Right forelimb (tissue), 1 donor: ENCODE data around the gene MILR1.
"Not testable (repeated sequence)": the region's sequence is repeated elsewhere in the genome, so short reads cannot be mapped to it uniquely, and the experiment has no call there.

Source experiments
- DNase-seq: peaks from one replicate; pipeline ENCODE4 v3.0.0-alpha.2; 2018

The MILR1 gene, protein sequence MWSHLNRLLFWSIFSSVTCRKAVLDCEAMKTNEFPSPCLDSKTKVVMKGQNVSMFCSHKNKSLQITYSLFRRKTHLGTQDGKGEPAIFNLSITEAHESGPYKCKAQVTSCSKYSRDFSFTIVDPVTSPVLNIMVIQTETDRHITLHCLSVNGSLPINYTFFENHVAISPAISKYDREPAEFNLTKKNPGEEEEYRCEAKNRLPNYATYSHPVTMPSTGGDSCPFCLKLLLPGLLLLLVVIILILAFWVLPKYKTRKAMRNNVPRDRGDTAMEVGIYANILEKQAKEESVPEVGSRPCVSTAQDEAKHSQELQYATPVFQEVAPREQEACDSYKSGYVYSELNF

DNA sequence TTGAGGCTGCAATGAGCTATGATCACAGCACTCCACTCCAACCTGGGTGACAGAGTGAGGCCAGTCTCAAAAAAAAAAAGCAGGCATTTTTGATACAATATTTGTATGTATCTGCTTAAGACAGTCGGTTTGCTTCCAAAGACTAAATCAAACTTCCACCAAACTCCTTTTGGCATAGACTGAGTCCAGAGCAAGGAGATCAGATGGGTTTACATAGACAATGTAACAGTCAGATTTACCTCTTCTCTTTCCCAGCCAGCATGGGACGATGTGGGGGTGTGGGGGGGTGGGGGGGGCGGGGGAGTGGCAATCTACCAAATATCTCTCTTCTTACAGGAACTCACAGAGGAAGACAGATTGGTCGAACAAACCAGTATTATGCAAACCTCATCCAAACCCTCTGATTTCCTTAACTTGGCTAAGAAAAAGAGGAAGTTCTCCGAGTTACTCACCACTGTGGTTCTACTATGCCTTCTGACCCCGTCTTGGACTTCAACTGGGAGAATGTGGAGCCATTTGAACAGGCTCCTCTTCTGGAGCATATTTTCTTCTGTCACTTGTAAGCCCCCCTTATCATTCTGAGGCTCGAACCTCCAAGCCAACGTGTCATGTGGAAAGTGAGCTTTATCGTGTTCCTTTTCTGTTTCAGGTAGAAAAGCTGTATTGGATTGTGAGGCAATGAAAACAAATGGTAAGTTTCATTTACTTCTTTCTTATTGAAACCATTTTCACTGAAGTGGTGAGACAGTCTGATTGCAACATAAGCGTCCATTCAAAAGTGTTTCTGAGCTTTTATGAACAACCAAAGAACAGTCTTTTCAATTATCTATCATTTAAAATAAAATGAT, at the start of gene MILR1:
MILR1 (plus strand) TSS at position 451 of the 848 bp plus-strand sequence; CDS start at position 505, 54 bp downstream.
- DNase-seq: no peak

DNA sequence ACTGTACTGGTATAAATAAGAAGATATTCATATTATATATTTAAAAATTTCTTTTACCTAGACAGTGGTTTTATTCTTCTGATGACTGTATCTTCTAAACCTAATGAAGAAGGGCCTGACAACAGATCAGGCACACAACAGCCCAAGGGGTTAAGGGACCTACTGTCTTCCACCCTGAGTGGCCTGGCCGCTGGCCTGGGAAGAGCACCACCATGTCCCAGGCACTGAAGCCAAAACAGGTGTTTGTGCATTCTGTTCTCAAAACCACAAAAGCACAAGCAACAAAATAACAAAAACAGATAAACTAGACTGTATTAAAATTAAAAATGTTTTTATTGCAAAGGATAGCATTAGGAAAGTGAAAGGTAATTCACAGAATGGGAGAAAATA, 49.2 kb upstream of the MILR1 start:
- no peak for DNase-seq

DNA sequence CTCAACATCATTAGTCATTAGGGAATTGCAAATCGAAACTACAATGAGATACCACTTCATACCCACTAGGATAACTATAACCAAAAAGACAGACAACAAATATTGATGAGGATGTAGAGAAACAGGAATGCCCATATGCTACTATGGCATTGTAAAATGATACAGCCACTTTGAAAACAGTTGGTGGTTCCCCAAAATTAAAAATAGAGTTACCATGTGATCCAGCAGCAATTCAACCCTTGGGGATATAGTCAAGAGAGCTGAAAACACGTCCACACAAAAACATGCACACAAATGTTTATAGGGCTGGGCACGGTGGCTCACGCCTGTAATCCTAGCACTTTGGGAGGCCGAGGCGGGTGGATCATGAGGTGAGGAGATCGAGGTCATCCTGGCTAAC, 48.3 kb upstream of the MILR1 start:
- DNase-seq: no peak

DNA sequence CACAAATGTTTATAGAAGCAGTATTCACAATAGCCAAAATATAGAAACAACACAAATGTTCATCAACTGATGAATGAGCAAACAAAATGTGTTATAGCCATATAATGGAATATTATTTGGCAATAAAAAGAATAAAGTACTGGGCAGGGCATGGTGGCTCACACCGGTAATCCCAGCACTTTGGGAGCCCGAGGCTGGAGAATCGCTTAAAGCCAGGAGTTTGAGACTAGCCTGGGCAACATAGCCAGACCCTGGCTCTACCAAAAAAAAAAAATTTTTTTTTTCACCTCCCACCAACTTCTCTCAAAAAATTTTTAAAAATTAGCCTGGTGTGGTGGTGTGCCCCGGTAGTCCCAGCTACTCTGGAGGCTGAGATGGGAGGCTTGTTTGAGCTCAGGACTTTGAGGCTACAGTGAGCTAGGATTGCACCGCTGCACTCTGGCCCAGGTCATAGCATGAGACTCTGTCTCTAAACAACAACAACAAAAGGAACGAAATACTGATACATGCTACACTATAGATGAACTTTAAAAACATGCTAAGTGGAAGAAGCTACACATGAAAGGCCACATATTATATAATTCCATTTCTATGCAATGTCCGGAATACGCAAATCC, 47.6 kb upstream of the MILR1 start:
- DNase-seq: no peak

DNA sequence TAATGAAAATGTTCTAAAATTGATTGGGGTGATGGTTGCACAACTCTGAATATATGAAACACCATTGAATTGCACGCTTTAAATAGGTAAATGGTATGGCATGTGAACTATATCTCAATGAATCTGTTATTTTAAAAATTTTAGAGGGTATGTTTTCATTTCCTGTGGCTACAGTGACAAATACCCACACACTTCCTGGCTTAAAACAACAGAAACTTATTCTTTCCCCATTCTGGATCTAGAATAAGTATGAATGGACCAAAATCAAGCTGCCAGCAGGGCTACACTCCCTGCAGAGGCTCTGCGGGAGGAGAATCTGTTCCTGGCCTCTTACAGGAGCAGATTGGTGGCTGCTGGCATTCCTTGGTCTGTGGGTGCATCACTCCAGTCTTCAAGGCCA, 47.0 kb upstream of the MILR1 start:
- DNase-seq: no peak

DNA sequence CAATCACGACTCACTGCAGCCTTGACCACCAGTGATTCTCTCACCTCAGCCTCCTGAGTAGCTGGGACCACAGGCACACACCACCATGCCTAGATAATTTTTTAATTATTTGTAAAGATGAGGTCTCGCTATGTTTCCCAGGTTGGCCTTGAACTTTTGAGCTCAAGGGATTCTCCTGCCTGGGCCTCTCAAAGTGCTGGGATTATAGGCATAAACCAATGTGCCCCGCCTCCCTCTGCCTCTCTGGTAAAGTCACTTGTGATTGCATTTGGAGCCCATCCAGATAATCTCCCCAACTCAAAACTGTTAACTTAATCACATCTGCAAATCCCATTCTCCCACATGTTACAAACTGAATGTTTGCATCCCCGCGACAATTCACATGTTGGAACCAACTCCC, 46.4 kb upstream of the MILR1 start:
- no peak for DNase-seq

DNA sequence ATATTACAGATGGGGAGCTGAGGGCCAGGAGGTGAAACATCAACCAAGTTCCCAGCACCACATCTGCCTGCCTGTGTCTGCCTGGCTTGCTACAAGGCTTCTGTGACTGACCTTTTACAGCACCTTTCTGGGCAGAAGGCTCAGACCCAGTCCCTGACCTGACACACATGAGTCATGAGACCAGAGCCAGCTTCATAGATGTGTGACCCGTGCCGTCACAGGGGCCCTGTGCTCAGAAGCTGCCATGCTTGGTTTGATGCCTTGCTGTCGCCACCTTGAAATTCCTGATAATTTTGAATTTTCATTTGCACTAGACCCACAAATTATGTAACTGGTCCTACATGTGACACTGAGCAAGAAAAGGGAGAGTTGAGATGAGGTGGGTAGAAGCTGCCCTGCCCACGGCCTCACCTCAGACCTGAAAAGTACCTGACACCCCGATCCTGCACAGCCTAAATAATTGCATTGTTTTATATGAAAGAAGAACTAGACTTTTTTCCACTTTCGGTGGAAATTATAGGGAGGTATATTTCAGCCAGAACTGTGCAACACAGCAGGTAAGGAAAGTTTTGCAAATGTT, 44.9 kb upstream of the MILR1 start:
- DNase-seq: no peak

DNA sequence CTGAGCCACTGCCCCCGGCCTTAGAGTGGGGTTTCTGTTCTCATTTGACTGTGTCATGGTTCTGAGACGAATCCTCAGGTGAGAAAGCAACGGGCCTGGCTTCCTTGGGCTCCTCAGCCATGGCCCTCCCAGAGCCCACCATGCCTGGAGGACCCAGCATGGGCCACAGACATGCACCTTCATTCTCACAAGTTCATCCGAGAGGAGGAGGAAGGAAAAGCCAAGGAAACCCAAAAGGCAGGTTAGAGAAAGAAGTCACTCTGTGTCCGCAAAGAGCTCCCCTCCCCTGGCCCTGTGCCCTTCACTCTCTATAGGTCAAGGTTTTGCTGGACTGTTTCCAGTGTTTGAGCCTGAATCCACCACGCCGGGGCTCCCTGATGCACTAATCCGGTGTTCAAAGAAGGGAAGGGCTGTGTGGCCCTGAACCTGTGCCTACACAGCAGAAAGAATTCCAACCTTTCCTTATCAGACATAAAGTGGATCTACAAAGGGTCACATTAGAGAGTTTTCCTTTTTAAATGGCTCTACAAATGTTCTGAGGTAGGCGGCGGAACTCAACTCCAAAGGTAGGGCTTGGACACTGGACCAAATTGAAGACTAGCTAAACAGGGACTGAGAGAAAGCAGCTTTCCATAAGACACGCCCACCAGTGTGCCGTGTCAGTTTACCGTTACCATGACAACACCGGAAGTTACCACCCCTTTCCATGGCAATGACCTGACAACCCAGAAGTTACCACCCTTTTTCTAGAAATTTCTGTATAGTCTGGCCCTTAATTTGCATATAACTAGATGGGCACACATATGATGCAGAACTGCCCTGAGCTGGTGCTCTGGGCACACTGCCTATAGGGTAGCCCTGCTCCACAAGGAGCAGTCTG, 42.4 kb upstream of the MILR1 start:
- DNase-seq: no peak

DNA sequence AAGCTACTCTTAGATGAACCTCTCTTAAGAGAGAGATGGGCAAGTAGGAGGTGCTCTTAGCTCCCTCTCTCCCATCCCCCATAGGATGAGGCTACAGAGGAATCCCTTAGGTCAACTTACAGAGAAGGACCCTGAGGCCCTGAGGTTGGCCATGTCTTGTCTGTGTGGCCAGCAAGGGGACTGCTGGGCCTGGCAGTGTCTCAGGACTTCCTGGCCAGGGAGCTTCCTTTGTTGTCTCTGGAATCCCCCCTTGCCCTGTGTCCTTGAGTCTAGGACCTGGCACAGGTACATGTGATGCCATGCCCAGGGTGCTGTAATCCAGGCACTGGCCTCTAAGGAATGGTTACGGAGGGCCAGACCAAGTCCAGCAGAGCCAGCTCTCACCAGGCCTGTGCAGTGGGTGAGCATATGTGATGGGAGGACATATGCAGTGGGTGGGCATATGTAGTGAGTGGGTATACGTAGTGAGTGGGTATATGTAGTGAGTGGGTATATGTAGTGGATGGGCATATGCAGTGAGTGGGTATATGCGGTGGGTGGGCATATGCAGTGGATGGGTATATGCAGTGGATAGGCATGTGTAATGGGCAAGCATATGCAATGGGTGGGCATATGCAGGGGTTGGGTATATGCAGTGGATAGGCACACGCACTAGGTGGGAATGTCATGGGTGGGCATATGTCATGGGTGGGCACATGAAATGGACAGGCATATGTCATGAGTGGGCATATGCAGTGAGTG, 38.0 kb upstream of the MILR1 start:
- no peak for DNase-seq

DNA sequence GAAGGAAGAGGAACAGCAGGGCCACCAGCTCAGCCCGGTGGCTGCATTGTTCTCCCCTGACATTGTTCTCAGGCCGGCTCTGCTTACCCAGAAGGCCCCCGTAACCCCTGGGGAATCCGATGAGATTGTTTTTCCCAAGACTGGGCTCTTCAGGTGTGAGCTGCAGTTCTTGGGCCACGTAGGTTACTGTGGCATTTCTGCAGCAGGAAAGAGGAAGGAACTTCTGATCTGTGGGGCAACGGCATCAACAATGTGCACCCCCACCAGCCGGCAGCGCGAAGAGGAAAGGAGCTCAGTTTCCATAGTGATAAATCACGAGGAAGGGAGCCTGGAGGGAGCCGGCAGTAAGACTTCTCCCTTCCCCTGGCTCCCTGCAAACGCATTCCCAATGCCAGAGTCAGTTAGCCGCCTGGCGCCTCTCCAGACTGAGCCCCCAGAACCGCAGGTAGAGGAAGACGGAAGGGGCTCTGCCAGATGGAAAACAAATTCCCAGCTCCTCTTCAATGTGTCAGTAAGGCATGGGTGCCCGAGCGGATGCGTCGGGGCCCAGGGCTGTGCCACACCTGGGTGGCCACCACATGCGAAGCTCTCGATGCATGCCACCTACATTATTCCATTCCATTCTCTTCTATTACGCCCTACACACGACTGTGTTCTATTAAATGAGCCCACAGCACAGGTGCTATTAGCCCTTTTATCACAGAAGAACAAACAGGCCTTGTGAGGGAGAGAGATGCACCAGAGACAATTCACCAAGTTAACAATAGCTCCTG, 36.7 kb upstream of the MILR1 start:
- DNase-seq: no peak

DNA sequence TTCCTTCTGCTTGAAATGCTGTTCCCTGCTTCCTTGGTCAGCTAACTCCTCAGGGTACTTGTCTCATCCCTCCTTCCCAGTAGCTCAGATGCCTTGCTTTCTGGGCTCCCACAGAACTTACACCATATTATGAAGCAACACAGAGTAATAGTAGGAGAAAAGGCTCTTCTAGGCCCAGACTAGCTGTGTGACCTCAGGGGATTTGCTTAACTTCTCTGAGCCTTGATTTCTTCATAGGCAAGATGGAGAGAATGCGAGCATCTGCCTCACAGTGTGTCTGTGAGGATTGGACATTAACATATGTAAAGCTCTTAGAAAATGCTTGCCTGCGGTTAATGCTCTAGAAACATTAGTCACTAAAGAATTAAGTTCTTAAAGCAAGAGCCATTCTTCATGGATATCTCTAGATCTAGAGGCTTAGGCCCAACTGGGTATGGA, 36.0 kb upstream of the MILR1 start:
- DNase-seq: no peak

DNA sequence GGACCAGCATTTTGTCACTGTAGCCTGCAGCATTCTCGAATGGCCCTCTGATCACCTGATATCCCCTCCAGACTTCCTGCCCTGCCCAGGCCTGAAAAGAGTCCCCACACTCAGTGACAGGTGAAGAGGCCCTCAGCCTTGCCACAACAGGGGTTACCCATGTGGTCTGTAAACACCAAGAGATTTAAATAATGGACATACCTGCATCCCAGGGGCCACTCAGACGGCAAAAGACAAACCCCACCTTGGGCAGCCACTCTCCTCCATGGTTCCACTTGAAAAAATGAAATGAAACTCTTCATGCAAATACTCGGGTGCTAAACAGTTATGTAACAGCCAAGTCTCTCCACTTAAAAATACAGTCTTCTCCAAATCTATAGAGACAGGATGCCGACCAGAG, 35.4 kb upstream of the MILR1 start:
- no peak for DNase-seq

DNA sequence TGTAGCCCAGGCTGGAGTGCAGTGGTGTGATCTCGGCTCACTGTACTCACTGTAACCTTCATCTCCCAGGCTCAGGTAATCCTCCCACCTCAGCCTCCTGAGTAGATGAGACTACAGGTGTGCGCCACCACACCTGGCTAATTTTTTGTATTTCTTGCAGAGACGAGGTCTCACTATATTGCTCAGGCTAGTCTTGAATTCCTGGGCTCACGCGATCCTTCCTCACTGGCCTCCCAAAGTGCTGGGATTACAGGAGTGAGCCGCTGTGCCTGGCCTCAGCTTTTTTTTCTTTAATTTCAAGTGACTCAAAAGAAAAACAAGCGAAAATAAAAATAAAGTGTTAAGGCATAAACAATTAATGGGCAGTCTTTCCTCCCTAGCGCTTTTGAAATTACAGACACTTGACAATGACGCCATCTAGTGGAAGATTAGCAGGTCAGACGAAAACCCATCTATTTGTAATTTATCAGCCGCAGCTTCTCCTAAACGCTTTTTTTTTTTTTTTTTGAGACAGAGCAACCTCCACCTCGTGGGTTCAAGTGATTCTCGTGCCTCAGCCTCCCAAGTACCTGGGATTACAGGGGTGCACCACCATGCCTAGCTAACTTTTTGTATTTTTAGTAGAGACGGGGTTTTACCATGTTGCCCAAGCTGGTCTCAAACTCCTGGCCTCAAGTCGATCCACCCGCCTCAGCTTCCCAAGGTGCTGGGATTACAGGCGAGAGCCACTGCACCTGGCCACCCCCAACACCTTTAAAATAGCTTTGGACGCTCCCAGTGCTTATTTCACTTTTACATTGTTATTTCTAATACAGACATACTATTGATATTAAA, 30.2 kb upstream of the MILR1 start:
- no peak for DNase-seq

DNA sequence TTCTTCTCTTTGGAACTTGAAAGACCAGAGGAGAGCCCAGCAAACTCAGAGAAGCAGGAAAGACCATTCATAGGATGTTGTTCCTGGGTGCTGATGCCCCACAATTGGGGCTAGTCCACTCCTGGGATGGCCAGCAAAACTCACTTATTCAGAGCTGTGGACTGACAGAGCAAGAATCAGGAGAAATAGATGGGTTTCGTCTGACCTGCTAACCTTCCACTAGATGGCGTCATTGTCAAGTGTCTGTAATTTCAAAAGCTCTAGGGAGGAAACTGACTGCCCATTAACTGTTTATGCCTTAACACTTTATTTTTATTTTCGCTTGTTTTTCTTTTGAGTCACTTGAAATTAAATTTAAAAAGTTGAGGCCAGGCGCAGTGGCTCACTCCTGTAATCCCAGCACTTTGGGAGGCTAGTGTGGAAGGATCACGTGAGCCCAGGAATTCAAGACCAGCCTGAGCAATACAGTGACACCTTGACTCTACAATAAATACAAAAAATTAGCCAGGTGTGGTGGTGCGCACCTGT, 28.7 kb upstream of the MILR1 start:
- DNase-seq: no peak

DNA sequence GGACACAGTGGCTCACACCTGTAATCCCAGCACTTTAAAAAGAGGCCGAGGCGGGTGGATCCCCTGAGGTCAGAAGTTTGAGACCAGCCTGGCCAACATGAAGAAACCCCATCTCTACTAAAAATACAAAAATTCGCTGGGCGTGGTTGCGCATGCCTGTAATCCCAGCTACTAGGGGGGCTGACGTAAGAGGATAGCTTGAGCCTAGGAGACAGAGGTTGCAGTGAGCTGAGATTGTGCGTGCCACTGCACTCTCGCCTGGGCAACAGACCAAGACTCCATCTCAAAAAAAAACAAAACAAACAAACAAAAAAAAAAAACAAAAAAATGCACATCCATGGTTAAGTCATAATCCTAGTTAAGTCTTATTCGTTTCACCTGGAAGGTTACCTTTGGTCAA, 26.8 kb upstream of the MILR1 start:
- not testable (repeated sequence) for DNase-seq

DNA sequence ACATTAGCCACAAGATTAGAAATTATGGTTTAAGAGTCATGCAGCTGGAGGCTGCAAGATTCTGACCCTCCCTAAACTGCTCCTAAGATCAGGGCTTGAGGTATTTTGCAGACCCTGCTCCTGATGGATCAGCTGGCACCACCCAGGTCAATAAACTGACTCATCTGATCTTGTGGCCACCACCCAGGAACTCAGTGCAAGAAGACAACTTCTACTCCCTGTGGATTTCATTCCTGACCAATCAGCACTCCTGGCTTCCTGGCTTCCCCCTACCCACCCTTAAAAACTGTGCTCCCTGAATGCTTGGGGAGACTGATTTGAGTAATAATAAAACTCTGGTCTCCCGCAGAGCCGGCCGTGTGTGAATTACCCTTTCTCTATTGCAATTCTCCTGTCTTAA, 25.0 kb upstream of the MILR1 start:
- DNase-seq: no peak

DNA sequence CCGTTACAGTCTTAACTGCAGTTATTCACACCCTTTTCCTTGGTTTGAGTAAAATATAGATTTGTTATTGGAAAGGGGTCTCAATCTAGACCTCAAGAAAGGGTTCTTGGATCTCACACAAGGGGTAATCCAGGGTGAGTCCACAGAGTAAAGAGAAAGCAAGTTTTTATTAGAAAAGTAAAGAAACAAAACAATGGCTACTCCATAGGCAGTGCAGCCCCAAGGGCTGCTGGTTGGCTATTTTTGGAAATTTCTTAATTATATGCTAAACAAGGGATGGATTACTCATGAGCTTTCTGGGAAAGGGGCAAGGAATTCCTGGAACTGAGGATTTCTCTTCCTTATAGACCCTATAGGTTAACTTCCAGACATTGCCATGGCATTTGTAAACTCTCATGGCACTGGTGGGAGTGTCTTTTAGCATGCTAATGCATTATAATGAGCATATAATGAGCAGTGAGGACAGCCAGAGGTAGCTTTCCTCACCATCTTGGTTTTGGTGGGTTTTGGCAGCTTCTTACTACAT, 24.5 kb upstream of the MILR1 start:
- DNase-seq: no peak

DNA sequence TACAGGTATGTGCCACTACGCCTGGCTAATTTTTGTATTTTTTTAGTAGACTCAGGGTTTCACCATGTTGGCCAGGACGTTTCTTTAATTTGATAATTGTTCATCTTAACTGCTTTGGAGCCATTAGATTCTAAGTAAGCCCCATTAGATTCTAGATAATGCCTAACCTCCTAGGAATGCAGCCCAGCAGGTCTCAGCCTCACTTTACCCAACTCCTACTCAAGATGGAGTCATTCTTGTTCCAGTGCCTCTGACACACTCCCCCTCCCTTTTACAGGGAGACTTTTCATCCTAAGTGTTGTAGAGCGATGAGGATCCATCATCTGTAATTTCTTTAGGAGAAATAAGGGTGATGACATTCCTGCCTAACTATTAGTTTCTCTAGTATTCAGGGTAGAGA, 23.7 kb upstream of the MILR1 start:
- DNase-seq: no peak

DNA sequence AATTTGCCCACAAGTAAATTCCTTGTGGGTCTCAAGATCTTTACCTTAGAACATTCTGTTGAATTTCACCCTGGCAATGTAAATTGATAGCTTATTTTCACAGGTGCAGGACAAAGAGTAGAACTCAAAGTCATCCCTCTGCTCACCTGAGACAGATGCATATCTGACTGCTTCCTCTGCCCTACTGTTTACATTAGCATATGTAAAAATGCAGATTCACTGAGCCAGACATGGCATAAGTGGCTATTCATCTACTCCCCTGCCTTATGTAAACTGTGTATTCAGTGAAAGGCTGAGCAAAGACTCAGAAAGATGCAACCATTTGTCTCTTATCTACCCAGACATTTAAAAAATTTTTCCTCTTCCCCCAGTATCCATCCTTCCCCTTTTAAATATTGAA, 22.3 kb upstream of the MILR1 start:
- DNase-seq: no peak
